GM19043 (cell line): Measurements from ENCODE around the gene DNAJB12.
"Not testable (repeated sequence)": the region's sequence is repeated elsewhere in the genome, so short reads cannot be mapped to it uniquely, and the experiment has no call there.

Source experiments
- ATAC-seq: cut with Tn5 transposase; IDR thresholded peaks from one replicate; pipeline ENCODE4 v1.9.1; 2021; ENCODE audit warnings: low read depth; ENCODE audit not compliant: unreplicated experiment

The DNAJB12 gene

DNA sequence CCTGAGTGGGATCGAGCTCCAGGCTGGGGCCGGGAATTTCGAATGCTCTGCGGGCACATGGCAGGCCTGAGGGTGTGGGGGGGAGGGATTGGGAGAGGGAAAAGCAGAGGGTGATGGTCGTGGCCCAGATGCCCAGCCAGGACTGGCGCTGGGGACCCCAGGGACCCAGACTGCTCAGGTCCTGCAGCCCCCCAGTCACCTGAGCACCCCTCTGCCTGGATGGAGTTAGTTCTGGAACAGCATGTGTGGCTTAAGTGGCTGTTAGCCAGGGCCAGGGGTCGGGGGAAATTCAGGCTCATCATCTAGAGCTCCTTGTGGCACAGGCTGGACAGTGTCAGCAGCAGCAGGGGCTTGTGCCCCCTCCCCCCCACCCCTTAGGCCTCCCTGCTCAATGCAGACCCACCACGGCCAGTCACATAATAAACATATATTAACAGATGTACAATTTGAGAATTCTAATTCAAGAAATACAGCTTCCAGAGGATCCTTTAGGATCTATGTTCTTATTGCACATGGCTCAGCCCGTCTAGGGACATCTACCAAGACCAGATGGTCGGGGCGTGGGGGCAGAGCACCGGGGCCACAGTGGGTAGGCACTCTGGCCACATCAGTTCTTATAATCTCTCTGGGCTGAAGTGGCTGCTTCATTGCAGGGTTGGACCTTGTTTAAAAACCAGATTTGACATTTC lies 22.2 kb downstream of the DNAJB12 start:
- no peak for ATAC-seq

DNA sequence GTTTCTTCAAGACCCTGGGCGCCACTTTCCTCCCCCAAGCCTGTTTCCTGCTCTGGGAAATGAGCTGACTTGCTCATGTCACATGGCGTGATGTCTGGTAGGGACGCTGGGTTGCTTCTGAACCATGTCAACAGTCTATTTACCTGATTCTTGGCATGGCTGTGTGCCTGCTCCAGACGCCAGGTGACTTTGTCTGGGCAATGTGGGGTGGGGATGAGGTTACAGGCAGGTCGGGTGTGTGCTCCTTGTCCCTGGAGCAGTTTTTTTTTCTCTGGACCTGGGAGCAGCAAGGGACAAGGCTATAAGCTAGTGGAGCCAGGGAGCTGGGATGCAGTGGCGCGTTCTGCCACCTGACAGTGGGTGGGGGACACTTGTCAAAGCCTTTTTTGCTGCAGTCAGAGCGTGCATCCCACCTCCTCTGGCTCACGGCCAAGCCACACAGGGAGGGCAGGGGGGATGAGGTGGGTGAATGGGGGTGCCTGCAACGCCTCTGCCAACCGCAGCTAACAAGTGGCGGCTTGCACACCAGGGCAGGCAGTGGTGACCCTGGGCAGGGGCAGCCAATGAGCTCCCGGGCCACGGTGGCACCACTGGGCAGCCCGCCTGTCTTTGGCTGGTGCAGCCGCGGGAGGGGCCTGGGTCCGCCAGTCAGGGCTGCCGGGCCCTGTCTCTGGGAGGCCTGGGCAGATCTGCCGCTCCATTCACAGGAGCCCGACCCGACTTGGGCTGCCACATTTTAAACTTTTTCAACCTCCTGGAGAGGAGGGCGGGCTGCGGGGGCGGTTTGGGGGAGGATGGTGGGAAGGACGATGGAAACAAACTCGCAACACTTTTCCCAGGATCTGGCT lies 22.9 kb downstream of the DNAJB12 start:
- ATAC-seq: peak; percentile 28

DNA sequence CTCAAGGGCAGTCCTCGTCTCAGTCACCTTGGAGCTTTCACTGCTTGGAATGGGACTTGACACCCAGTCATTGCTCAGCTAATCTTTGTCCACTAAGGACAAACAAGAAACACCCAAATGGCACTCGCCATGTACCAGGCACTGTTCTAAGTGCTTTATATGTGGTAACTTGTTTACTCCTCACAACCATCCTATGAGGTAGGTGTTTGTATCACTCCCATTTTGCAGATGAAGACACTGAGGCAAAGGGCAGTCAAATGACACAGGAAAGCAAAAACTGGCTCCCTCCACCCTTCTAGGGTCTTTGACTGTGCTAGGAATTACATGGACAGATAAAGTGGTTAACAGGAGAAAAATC lies 24.7 kb downstream of the DNAJB12 start:
- ATAC-seq: no peak

DNA sequence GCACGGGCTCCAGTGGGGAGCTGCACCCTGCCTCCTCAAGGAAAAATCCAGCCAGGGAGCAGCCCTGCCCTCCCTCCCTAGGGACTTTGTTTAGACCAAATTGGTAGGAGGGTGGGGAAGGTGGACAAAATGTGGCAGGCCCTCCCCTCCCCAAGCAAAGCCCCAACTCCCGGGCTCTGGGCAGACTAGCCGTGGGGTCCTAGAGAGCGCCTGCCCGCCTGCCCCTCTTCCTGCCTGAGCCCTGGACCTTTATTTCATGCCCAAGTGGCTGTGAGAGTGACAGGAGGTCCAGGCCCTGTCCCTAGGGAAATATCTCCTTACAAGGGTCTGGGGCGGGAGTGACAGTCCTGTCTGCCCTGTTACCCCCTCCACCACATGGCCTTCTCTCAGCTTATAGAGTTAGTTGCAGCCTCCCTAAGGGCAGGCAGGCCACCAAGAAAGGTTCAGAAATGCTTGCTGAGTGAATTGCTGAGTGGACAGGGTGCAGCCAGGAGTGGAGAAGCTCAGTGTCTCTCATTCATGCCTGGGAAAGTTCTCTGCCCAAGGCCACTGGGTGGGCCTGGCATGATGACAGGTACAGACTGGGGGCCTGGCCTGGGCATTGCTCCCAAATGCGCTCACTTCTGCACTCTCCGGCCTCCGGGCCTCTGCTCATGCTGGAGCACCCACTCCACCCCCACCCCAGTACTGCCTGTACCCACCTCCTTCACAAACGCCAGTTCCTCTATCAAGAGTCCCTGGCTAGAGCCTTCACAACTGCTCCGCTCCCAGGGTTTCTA lies 25.2 kb downstream of the DNAJB12 start:
- ATAC-seq: no peak

DNA sequence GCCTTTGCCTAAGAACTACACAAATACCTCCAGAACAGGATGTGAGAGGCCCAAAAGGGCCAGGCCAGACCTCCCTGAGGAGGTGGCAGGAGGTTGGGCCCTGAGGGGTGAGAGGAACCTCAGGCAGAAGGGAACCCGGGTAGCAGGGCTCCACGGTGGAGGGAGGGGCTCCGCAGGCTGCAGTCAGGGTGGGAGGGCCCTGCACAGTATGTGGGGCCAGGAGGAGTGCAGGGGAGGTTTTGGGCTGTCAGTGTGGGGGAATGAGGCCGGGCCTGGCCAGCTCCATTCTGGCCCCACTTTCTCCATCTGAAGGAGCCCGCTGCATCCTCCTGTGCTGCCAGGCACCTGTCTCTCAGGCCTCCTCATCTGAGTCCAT lies 25.9 kb downstream of the DNAJB12 start:
- no peak for ATAC-seq

DNA sequence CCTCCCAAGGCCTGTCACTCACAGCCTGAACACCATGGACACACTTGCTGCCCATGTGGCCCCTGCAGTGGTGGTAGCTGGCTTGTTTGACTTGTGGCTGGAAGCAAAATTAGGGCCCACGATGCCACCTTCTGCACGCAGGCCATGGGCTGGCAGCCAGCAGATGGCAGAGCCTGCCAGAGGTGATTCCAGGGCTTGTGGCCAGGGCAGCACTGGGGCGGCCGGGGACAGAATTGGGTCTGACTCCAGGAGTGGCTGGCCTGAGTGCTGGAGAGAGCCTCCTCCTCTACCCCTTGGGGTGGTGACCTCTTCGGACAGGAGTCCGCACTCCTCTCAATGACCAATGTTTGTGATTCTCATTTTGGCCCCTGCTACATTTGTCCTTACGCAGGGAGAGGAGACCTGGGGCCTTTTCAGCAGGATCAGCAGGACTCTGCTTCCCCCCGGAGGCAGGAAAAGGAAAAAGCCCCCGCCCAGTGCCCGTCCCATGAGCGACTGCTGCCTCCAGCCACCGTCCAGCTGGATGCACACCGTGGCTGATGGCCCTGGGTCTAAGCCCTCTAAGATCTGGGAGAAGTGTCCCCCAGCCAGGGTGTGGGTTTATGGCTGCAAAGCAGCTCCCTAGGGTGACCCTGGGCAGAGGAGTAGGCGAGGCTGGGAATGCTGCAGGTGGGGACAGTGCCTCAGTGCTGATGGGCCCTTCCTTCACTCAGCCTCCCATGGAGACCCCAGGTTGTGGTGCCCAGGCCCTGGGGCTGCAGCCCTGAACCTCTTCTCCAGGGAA lies 26.5 kb downstream of the DNAJB12 start:
- ATAC-seq: no peak

DNA sequence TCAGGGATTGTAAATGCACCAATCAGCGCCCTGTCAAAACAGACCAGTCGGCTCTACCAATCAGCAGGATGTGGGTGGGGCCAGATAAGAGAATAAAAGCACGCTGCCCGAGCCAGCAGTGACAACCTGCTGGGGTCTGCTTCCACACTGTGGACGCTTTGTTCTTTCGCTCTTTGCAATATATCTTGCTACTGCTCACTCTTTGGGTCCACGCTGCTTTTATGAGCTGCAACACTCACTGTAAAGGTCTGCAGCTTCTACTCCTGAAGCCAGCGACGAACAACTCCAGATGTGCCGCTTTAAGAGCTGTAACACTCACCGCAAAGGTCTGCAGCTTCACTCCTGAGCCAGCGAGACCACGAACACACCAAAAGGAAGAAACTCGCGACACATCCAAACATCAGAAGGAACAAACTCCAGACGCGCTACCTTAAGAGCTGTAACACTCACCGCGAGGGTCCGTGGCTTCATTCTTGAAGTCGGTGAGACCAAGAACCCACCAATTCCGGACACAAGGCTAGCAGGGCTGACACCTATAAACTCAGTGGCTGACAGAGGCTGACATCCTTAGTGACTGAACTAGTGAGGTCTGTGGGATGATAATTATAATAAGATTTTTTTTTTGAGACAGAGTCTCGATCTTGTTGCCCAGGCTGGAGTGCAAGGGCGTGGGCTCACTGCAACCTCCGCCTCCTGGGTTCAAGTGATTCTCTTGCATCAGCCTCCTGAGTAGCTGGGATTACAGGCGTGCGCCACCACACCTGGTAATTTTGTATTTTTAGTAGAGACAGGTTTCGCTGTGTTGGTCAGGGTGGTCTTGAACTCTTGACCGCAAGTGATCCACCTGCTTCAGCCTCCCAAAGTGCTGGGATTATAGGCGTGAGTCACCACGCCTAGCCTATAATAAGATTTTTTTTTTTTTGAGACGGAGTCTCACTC lies 27.8 kb downstream of the DNAJB12 start:
- not testable (repeated sequence) for ATAC-seq

DNA sequence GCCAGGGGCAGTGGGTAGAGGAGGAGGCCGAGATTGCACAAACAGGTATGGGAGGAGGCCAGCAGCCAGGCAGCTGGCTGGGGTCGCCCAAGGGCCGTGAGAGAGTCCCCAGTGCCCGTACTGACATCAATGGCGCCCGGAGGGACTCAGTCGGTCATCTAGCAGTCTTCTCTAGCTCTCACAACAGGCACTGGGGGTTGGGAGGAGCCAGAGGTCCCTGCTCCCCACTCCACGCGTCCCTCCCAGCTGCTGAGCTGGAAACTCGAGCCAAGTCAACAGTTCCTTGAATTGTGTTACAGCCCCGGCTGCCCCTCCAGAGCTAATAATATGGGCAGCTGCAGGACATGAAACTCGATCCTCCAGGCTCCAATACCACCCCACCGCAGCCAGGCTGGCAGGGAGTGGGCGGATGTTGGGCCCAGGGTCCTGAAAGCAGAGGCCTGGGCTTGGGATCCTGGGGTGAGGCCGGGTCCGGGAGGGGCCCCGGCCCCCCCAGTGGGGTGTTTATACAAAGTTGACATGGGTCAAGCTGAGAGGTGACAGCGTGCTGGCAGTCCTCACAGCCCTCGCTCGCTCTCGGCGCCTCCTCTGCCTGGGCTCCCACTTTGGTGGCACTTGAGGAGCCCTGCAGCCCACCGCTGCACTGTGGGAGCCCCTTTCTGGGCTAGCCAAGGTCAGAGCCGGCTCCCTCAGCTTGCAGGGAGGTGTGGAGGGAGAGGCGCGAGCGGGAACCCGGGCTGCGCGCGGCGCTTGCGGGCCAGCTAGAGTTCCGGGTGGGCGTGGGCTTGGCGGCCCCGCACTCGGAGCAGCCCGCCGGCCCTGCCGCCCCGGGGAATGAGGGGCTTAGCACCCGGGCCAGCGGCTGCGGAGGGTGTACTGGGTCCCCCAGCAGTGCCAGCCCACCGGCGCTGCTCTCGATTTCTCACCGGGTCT lies 29.2 kb downstream of the DNAJB12 start:
- ATAC-seq: not testable (repeated sequence)

DNA sequence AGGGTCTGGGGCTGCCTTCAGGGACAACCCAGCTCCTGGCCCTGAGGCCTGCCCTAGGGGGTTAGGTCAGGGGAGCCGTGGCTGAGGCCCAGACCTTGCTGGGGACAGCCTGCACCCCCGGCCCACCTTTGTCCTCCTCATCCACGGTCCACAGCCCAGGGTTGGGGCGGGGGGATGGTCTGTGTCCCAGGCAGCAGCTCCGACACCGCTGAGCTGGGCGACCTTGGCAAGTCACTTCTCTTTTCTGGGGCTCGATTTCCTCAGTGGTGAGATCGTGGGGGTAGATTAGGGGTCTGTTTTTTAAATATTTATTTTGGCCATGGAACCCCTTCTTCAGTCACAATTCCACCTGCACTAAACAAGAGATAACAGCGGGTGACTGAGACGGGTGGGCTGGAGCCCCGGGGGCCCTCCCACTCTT lies 30.9 kb downstream of the DNAJB12 start:
- no peak for ATAC-seq

DNA sequence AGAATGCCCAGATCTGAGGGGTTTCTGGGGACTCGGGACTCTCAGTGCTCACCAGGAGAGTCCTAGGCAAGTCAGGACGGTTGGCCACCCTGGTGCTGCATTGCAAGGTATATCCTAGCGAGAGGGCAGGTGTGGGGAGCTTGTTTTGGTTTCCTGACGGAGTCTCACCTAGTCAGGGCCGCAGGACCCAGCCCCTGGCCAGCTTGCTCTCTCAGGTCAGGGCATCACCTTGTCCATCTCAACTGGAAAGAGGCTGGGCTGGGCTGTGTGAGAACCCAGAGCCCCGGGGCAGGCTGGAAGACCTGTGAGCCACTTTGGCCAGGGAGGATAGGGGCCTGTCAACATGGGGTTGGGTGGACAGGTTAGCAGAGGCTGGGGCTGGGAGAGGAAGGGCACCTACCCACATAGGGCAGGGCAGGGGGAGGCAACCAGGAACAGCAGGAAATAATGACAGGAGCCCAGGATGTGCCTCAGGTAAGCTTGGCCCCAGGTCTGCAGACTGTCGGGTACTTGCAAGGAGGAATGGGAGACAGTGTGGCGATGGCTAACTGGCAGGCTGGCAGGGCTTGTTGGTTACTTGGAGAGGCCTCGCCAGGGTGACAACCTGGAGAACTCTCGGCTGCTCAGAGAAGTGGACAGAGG lies 31.5 kb downstream of the DNAJB12 start:
- no peak for ATAC-seq

DNA sequence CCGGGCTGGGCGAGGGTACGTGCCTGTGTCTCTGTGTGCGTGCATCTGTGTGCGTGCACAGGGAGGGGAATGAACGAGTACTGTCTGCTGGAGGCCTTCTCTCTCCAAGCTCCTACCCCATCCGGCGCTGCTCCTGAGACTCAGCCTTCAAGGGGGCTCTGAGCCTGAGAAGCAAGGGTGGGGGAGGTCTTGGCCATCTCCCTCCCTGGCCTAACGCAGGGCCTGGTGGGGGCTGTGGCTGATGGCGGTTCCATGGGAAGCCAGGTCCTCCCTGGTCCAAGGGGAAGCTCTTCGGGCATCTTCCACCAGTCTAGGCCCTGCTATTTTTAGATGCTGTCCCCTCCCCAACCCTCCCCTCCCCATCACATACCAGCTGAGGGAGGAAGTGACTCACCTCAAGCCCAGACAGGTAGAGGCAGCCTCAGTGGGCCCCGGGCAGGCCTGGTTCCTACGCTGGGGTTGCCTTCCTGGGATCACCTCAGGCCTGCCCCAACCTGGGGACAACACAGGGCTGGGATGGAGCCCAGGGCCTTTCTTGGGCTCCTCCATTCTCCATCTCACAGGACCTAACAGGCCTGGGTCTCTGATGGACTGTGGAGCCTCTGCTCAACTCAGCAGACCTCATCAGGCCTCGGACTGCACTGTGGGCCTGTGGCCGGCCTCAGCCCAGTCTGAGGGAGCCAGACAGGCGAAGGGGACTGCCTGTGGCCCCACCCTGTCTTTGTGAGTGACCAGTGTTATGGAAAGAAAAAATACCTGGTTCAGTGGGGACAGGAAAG lies 32.2 kb downstream of the DNAJB12 start:
- ATAC-seq: no peak

DNA sequence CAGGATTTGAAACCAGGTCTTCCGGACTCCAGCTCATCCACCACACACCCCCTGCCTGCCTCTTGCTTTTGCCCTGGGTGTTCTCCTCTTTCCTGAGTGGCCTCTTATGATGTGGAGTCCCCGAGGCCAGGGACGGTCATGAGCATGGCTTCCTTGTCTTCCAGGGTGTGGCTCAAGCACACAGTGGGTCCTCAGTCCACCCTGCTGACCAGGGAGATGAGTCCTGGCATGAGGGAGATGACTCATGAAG lies 32.8 kb downstream of the DNAJB12 start:
- ATAC-seq: no peak

DNA sequence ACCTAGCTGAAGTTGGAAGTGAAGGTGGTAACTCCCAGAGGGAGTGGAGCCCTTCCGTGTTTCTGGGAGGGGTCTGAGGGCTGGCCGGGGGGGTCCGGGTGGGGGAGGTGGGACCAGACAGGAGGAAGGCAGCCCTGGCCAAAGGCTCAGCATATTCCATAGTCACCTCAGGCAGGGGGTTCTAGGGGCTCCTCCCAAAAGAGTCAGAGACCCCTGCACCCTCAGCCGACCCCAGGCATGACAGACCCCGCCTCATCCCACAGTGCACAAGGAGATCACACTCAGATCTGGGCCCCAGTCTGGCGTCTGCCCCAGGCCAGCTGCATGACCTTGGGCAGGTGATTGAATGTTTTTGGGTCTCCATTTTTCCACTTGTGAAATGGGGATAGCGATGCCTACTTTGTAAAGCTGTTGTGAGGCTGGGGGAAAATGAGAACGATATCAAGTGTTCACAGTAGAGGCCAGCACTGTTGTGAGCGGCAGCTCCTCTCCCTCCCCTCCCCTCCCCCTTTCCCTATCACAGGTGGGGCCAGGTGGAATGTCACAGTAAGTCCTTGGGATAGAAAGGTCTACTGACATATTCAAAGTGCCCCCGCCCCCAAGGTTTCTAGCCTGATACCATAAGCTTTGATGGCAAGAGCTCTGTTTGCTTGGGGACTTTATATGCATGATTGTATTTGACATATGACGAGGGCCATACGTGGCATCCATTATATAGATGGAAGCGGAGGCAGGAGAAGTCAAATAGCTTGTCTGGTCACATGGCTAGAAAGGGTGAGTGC lies 33.3 kb downstream of the DNAJB12 start:
- ATAC-seq: no peak

DNA sequence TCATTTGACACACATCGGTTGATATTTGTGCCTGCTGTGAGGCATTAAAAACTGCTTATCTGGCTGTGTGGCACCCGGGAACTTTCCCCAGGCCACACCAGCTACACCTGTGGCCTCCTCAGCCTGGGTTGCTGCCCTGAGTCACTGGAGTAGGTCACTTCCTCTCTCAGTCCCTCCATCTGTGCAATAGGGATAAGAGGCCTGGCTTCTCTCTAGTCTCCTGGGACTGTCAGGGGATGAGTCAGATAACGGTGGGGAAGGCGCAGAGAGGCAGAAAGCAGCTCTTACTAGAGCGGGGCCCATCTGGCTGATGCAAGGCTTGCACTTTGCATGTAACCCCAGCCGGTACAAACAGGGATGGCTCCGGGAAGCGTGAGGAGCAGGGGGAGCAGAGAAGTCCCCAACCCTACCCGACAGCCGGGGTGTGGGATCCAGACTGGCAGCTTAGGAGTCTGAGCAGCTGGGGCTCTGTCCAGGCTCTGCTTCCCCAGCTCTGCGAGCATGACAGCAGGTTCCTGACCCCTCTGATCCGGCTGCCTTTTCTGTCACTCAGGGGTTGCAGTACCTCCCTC lies 34.0 kb downstream of the DNAJB12 start:
- ATAC-seq: peak; percentile 67

DNA sequence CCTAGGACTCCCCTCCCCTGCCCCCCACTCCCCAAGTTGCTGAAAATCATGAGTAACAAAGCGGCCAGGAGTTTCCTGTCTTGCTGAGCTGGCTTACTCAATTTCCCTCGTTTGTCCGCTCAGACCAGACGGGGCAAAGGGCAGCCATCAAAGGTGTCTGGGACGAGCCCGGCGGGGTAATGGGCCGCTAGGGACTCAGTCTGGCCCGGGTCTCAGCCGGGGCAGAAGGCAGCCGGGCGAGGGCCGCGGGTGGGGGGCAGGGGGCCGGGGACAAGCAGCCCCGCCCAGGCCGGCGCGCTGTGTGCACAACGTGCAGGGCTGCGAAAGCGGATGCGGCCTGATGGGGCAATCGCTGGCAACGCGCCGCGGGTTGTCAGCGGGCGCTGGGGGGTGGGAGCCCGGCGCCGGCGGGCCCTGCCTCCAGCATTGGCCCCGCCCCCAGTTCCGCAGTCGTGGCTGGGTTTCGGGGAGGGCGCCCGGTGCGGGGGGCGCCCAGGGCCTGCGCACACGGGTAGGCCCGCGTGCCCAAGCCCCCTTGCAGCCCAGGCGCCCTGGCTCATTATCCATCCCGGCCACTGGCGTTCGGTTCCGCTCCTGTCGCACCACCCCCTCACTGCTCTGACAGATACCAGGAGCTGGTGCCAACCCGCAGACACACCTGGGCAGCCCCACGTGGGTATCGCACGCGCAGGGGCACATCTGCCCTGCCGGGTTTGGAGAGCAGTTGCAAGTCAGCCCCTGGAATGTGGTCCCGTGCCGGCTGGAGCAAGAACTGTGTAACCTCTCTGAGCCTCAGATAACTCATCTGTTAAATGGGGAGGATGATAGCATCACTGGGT lies 35.1 kb downstream of the DNAJB12 start:
- ATAC-seq: peak; percentile 39
